Sigmoid colon (tissue), 3 donors: ENCODE measurements around the gene TCTN2.

ENCODE experiments used
- POLR2A ChIP-seq, 2 donors: fragments of 450-650 bp; IDR thresholded peaks; one replicate each; pipeline ENCODE4 v1.6.1; 2016; ENCODE audit warnings: antibody characterized with exemption in 2 of 2, mild to moderate bottlenecking in 2 of 2, moderate library complexity in 2 of 2
- TF ChIP-seq, protein P1 (sequence below), 4 experiments: fragments of 450-650 bp in 3 of 4; fragments of 200-600 bp in 1 of 4; IDR thresholded peaks; one replicate each; pipeline ENCODE4 v1.5.1; 2016 to 2019; ENCODE audit warnings: antibody characterized with exemption in 4 of 4, mild to moderate bottlenecking in 3 of 4, moderate library complexity in 2 of 4

DNA sequence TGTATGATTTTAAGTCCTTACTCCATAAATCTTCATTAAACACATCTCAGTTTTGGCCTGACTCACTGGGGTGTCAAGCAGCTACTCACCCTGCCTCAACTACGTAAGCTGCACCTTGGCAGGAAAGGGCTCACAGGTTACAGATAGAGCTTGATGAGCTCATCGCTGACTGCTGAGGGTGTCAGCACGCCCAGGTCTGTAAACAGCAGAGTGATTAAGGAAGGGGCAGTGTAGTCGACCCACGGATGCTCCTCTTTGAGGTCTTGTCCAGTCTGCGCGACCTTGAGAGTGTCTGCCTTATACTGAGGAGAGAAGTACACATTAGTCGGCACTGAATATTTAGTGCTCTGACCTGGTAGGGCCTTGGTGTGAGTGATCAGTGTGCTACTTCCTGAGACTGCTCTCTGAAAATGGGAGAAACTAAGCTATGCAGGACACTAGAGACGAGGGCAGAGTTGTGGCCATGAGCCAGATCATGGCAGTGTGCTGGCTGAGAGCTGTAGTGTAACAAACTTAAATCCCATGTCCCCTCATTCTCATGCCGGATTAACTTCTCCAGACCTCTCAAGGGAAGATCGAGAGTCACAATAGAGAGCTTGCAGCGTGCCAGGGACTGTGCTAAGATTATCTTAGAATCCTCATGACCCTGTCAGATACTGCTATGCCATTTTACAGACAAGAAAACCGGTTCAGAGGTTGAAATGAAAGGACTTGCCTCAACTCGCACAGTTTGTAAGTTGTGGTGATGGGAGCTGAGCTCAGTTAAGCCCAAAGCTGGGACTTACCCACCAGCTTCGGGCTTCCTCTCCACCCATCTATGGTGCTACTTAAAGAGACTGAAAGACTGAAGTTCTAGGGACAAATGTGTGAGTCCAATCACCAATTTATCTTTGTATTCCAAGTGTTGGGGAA is 49.0 kb upstream of the TCTN2 start:
- TF ChIP-seq, protein P1, sequence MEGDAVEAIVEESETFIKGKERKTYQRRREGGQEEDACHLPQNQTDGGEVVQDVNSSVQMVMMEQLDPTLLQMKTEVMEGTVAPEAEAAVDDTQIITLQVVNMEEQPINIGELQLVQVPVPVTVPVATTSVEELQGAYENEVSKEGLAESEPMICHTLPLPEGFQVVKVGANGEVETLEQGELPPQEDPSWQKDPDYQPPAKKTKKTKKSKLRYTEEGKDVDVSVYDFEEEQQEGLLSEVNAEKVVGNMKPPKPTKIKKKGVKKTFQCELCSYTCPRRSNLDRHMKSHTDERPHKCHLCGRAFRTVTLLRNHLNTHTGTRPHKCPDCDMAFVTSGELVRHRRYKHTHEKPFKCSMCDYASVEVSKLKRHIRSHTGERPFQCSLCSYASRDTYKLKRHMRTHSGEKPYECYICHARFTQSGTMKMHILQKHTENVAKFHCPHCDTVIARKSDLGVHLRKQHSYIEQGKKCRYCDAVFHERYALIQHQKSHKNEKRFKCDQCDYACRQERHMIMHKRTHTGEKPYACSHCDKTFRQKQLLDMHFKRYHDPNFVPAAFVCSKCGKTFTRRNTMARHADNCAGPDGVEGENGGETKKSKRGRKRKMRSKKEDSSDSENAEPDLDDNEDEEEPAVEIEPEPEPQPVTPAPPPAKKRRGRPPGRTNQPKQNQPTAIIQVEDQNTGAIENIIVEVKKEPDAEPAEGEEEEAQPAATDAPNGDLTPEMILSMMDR (IDR thresholded peaks at IDR 0.05), result no peak
- TF ChIP-seq POLR2A (IDR thresholded peaks at IDR 0.05), result no peak
